ENCODE data around the gene CLIC1.
A peak's percentile ranks its signal among the peaks of the same experiment; 100 is the strongest.

CLIC1 gene

DNA sequence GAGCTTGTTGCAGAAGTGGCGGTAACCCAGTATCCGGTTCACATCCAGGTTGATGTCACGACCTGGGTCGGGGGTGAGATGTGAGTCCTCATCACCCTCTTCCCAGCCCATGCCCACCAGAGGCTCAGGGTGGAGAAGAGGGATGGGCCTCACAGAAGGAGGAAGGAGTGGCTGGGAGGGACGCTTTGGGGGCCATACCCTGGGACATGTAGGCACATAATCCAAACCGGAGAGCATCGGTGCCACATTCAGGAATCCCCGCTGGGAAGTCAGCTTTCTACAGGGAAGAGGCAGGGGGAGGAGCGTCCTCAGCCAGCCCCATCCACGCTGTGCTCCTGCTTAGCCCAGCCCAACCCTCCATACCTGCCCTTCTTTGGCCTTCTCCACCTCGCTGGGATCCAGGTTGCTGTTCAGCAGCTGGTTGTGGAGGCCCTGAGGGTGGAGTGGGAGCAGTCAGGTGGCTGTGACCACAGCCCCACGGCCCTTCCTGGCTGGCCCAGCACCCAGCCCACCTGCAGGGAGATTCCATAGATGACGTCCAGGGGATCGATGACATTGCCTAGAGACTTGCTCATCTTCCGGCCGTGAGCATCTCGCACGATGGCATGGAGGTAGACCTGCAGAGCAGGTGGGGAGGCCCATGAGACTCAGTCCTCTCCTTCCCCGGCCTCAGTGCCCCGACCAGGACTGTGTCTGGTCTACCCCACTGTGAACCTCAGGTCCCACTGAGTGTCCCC lies 44.3 kb upstream of the CLIC1 start:
- in situ Hi-C loops (cut with HindIII; ENCODE audit: low pct_ligation_motif_present, low sequenced_read_pairs): no loop called here
- Histone ChIP-seq H3K4me3 (ENCODE audit: low read depth, low read length) (no peak overlapping the region), H3K27ac (no peak overlapping the region), H3K27me3 (replicated peaks) (no peaks in the 10 kb centered on the region), H3K36me3 (replicated peaks) (peaks cover 83% of the 10 kb centered on the region)
- no peak for DNase-seq
- TF ChIP-seq, protein P1, sequence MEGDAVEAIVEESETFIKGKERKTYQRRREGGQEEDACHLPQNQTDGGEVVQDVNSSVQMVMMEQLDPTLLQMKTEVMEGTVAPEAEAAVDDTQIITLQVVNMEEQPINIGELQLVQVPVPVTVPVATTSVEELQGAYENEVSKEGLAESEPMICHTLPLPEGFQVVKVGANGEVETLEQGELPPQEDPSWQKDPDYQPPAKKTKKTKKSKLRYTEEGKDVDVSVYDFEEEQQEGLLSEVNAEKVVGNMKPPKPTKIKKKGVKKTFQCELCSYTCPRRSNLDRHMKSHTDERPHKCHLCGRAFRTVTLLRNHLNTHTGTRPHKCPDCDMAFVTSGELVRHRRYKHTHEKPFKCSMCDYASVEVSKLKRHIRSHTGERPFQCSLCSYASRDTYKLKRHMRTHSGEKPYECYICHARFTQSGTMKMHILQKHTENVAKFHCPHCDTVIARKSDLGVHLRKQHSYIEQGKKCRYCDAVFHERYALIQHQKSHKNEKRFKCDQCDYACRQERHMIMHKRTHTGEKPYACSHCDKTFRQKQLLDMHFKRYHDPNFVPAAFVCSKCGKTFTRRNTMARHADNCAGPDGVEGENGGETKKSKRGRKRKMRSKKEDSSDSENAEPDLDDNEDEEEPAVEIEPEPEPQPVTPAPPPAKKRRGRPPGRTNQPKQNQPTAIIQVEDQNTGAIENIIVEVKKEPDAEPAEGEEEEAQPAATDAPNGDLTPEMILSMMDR (IDR thresholded peaks at IDR 0.05; ENCODE audit: low read depth, low read length, missing control alignments): no peak

DNA sequence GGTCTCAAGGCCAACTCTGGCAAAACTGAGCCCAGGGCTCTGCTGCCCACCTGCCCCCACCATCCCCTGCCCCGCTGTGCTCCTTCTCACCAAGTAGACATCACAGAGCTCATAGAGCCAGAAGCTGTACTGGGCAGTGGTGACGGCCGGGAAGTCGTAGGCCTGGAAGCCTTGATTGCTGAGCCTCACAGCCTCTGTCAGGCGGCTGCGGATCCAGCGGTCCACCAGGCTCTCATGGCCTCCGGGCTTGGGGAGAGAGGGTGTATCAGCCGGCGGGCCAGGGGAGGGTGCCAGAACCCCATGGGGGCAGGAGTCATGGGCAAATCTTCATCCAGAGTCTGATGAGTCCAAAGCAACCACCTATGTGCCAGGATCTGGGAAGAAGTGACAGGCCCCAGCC lies 43.6 kb upstream of the CLIC1 start:
- Histone ChIP-seq H3K27me3 (replicated peaks) (no peaks in the 10 kb centered on the region), H3K27ac (no peak overlapping the region), H3K36me3 (replicated peaks) (peaks cover 76% of the 10 kb centered on the region), H3K4me3 (ENCODE audit: low read depth, low read length) (no peak overlapping the region)
- no peak for DNase-seq
- TF ChIP-seq, protein P1 (IDR thresholded peaks at IDR 0.05; ENCODE audit: low read depth, low read length, missing control alignments): no peak
- in situ Hi-C loops (cut with HindIII; ENCODE audit: low pct_ligation_motif_present, low sequenced_read_pairs): no loop called here

DNA sequence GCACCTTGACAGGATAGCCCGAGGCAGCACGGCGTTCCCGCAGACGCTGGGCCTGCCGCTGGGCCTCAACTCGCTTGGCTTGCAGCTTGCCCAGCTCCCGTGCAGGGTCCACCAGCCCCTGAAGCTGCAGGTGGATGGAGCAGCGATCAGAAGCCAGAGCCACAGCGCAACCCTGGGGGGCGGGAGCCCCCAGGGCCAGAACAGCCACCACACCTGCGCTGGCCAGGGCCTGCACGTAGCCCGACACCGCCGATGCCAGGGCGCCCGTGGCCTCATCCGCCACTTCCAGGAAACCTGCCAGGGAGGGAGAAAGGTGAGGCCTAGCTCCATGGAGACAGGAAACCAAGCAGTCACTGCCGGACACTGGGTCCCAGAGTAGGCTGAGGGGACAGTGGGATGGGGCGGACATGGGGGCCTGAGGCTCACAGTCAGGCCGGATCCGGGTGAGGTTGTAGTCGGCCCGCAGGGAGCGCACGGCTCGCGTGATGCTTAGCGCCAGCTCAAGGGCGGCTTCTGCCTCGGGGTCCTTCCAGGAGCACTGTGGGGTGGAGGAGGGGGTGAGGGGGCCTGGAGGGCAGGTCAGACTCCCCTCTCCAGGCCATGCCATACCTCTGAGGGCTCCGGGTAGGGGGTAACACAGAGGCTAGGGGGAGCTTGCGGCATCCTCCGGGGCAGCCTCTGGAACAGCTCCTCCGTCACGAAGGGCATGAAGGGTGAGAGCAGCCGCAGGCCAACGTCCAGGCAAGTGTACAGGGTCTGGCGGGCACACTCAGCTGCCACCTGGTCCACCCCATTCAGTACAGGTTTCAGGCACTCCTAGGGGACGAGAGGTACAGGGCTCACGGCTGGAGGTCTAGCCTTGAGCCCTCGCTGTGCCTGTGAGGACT lies 42.9 kb upstream of the CLIC1 start:
- in situ Hi-C loops (cut with HindIII; ENCODE audit: low pct_ligation_motif_present, low sequenced_read_pairs): no loop called here
- no peak overlapping the region for H3K4me3 ChIP-seq (ENCODE audit: low read depth, low read length)

DNA sequence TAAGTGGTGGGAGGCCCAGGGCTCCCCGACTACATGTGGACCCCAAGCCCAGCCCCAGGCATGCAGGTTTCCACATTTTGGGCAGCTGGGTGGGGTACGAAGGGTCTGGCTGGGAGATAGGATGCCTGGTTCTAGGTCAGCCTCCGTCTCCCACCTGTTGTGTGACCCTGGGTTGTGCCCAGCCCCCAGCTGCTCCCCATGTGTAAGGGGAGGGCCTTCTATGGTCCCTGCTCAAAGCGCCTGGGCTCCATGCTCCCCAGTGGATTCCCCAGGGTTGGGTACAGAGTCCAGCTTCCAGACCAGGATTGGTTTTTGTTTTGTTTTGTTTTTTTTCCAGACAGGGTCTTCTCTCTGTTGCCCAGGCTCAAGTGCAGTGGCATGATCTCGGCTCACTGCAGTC lies 41.9 kb upstream of the CLIC1 start:
- H3K27ac ChIP-seq: no peak overlapping the region
- in situ Hi-C loops (cut with HindIII; ENCODE audit: low pct_ligation_motif_present, low sequenced_read_pairs): no loop called here
- H3K36me3 ChIP-seq (replicated peaks): peaks cover 58% of the 10 kb centered on the region
- DNase-seq: no peak
- no peak overlapping the region for H3K4me3 ChIP-seq (ENCODE audit: low read depth, low read length)
- no peaks in the 10 kb centered on the region for H3K27me3 ChIP-seq (replicated peaks)
- TF ChIP-seq, protein P1 (IDR thresholded peaks at IDR 0.05; ENCODE audit: low read depth, low read length, missing control alignments): no peak

More for the DNA sequence above, 42.9 kb upstream of the CLIC1 start:
- Histone ChIP-seq H3K27ac (no peak overlapping the region), H3K36me3 (replicated peaks) (peaks cover 69% of the 10 kb centered on the region), H3K27me3 (replicated peaks) (no peaks in the 10 kb centered on the region)
- DNase-seq: no peak
- TF ChIP-seq, protein P1 (IDR thresholded peaks at IDR 0.05; ENCODE audit: low read depth, low read length, missing control alignments): no peak

DNA sequence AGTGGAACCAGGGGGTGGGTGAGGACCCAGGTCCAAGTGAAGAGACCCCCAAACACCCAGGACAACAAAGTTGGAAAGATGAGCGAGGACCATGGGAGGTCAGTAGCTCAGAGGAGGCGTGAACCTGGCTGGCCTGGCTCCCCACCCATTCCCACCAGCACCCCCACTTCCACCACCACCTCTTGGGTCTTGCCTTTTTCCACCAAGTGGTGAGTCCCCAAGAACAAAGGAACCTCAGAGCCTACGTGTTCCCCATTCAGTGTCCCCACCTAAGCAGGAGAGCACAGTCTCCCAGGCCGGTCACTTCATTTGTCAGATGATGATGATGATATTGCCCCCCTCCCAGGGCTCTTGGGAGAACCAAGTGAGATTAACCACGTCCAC lies 41.3 kb upstream of the CLIC1 start:
- in situ Hi-C loops (cut with HindIII; ENCODE audit: low pct_ligation_motif_present, low sequenced_read_pairs): no loop called here
- peak overlapping the region; percentile 30 for H3K27ac ChIP-seq

More for the DNA sequence above, 41.3 kb upstream of the CLIC1 start:
- TF ChIP-seq, protein P1 (IDR thresholded peaks at IDR 0.05; ENCODE audit: low read depth, low read length, missing control alignments): no peak
- no peak for DNase-seq
- H3K4me3 ChIP-seq (ENCODE audit: low read depth, low read length): no peak overlapping the region
- peaks cover 53% of the 10 kb centered on the region for H3K36me3 ChIP-seq (replicated peaks)
- H3K27me3 ChIP-seq (replicated peaks): no peaks in the 10 kb centered on the region

All from brain microvascular endothelial cell (primary cell).